Activated B cell treated with CpG ODN at 0.5 μM for 24 hours (primary cell): ENCODE measurements around the gene ZFAND4. TPM values are rescaled to one million over a fixed set of nuclear protein-coding genes. Genes with fewer than 3 reads are reported as not detected.
A peak's percentile ranks its signal among the peaks of the same experiment; 100 is the strongest.
"Not testable (repeated sequence)": the region's sequence is repeated elsewhere in the genome, so short reads cannot be mapped to it uniquely, and the experiment has no call there.

ENCODE experiments used
- ATAC-seq: fragments of 200-7000 bp; cut with Tn5 transposase; one replicate; pipeline ENCODE4 v1.10.0; 2021; ENCODE audit warnings: low read depth, mild to moderate bottlenecking, moderate library complexity
- CTCF ChIA-PET: fragments of 350-600 bp; sonication (Branson Sonifier 250); formaldehyde crosslinking; loops from one replicate; lab custom pipeline; 2021; ENCODE audit warnings: antibody characterized with exemption; lab: Charles Lee
- POLR2A ChIA-PET: fragments of 350-600 bp; sonication (Branson Sonifier 250); formaldehyde crosslinking; loops from one replicate; lab custom pipeline; 2021; ENCODE audit warnings: antibody characterized with exemption; lab: Charles Lee
- DNase-seq: peaks from one replicate; pipeline ENCODE4 v3.0.0; 2022
- H3K27ac Mint-ChIP-seq: one replicate; pipeline ENCODE4 v1.8.0; 2020; ENCODE audit warnings: mixed read lengths
- H3K27me3 Mint-ChIP-seq: one replicate; pipeline ENCODE4 v1.8.0; 2021; ENCODE audit warnings: mixed read lengths
- H3K36me3 Mint-ChIP-seq: one replicate; pipeline ENCODE4 v1.8.0; 2021; ENCODE audit warnings: low read depth, mixed read lengths
- H3K4me1 Mint-ChIP-seq: one replicate; pipeline ENCODE4 v1.8.0; 2021; ENCODE audit warnings: mixed read lengths
- H3K4me3 Mint-ChIP-seq: one replicate; pipeline ENCODE4 v1.8.0; 2020; ENCODE audit warnings: mild to moderate bottlenecking, mixed read lengths
- H3K9me3 Mint-ChIP-seq: one replicate; pipeline ENCODE4 v1.8.0; 2020; ENCODE audit warnings: mixed read lengths
- intact Hi-C: fragments of 100-400 bp; cut with micrococcal nuclease; formaldehyde crosslinking; loops from one replicate; pipeline ENCODE4 v1.15.1; 2024
- total RNA-seq: library from RNA; stranded (reverse); gene quantifications from 2 replicates; pipeline ENCODE4 v1.2.3, GENCODE V29; 2022
- TF ChIP-seq, protein P1 (sequence below): fragments of 200-600 bp; IDR thresholded peaks from one replicate; pipeline ENCODE4 v1.8.0; 2022; ENCODE audit warnings: antibody characterized with exemption, mild to moderate bottlenecking

The ZFAND4 gene
- total RNA-seq, 1 donor from 2014 or later: 22.1 TPM

DNA sequence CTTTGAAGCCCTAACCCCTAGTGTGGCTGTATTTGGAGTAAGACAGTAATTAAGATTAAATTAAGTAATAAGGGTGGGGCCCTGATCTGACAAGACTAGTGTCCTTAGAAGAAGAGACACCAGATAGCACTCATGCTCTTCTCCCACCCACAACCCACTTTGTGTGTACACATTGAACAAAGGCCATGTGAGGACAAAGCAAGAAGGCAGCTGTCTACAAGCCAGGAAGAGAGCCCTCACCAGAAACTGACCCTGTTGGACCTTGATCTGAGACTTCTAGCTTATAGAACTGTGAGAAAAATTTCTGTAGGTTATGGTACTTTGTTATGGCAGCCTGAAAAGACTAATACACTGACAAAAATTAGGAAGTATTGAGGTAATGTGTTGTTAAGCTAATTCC lies 59.8 kb downstream of the ZFAND4 start:
- no peak for DNase-seq
- no peak overlapping the region for H3K27ac Mint-ChIP-seq
- no peaks in the 10 kb centered on the region for H3K4me1 Mint-ChIP-seq
- H3K36me3 Mint-ChIP-seq: peaks cover 40% of the 10 kb centered on the region
- no peaks in the 10 kb centered on the region for H3K9me3 Mint-ChIP-seq
- TF ChIP-seq, protein P1, sequence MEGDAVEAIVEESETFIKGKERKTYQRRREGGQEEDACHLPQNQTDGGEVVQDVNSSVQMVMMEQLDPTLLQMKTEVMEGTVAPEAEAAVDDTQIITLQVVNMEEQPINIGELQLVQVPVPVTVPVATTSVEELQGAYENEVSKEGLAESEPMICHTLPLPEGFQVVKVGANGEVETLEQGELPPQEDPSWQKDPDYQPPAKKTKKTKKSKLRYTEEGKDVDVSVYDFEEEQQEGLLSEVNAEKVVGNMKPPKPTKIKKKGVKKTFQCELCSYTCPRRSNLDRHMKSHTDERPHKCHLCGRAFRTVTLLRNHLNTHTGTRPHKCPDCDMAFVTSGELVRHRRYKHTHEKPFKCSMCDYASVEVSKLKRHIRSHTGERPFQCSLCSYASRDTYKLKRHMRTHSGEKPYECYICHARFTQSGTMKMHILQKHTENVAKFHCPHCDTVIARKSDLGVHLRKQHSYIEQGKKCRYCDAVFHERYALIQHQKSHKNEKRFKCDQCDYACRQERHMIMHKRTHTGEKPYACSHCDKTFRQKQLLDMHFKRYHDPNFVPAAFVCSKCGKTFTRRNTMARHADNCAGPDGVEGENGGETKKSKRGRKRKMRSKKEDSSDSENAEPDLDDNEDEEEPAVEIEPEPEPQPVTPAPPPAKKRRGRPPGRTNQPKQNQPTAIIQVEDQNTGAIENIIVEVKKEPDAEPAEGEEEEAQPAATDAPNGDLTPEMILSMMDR: no peak
- POLR2A ChIA-PET: interaction anchor here (0.6 kb wide), 1 partner anchor 118 kb away, joined by 4 read pairs; no protein-coding TSS in a partner anchor
- CTCF ChIA-PET: no interaction called here
- H3K27me3 Mint-ChIP-seq: no peaks in the 10 kb centered on the region
- ATAC-seq: no peak
- intact Hi-C loops: no loop called here
- H3K4me3 Mint-ChIP-seq: no peak overlapping the region

DNA sequence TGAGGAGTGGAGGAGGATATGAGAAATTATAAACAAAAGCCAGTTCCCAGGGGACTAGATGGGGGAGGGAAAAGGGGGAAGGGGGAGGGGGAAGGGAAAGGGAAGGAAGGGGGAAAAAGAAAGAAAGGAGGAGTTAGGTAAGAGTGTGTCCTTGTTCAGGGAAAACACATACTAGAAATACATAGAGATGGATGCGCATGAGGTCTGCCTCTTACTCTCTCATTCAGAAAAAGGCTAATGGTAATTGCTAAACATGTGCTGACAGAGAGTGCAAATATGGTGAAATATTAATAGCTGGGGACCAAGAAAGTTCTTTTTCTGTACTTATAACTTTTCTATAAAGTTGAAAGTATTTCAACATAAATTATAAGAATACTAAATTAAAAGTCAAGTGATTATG lies 64.5 kb downstream of the ZFAND4 start:
- POLR2A ChIA-PET: interaction anchor here (0.7 kb wide), 1 partner anchor 482 kb away, joined by 4 read pairs; no protein-coding TSS in a partner anchor
- no peak overlapping the region for H3K4me3 Mint-ChIP-seq

DNA sequence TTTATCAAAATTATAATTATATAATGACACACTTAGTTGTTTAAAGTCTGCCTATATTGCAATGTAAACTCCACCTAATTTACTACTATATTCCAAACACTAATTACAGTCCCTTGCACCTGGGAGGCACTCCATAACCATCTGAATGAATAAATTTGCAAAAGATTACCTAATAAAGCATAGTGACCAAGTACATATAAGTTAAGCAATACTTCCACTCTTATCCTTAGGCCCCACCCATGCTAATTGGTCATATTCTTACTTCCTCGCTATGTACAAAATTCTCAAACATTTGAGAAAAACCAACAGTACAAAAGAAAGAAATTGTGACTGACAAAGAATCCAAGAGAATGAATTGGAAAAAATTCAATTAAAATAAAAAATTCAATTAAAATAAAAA lies 65.3 kb downstream of the ZFAND4 start:
- Mint-ChIP-seq H3K9me3 (no peaks in the 10 kb centered on the region), H3K27me3 (no peaks in the 10 kb centered on the region), H3K36me3 (peaks cover 20% of the 10 kb centered on the region), H3K4me3 (no peak overlapping the region), H3K27ac (no peak overlapping the region), H3K4me1 (no peaks in the 10 kb centered on the region)
- ChIA-PET CTCF (no interaction called here), POLR2A (interaction anchor here (0.6 kb wide), 1 partner anchor 31 kb away, joined by 9 read pairs; no protein-coding TSS in a partner anchor)
- ATAC-seq (no peak), DNase-seq (no peak)
- TF ChIP-seq, protein P1: no peak
- intact Hi-C loops: no loop called here

More for the DNA sequence above, 64.5 kb downstream of the ZFAND4 start:
- ATAC-seq (no peak), DNase-seq (no peak)
- no peaks in the 10 kb centered on the region for H3K9me3 Mint-ChIP-seq
- no peak overlapping the region for H3K27ac Mint-ChIP-seq
- H3K27me3 Mint-ChIP-seq: no peaks in the 10 kb centered on the region
- H3K4me1 Mint-ChIP-seq: no peaks in the 10 kb centered on the region
- CTCF ChIA-PET: no interaction called here
- TF ChIP-seq, protein P1: no peak
- H3K36me3 Mint-ChIP-seq: peaks cover 28% of the 10 kb centered on the region
- intact Hi-C loops: no loop called here

DNA sequence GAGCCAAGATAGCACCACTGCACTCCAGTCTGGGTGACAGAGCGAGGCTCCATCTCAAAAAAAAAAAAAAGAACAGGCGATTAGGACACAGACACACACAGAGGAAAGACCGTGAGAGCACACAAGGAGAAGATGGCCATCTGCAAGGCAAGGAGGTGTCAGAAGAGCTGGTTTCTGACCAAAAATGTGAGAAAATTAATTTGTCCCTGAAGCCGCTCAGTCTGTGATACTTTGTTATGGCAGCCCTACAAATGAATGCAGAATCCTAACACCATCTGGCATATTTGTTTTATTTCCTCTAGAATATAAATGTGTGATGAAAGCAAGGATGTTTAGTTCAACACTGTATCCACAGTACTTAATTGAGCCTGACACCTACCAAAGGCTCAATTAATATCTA lies 69.7 kb downstream of the ZFAND4 start:
- H3K9me3 Mint-ChIP-seq: peaks cover 6% of the 10 kb centered on the region
- ChIA-PET CTCF (no interaction called here), POLR2A (no interaction called here)
- peaks cover 17% of the 10 kb centered on the region for H3K27me3 Mint-ChIP-seq
- H3K4me3 Mint-ChIP-seq: no peak overlapping the region
- no peaks in the 10 kb centered on the region for H3K4me1 Mint-ChIP-seq
- TF ChIP-seq, protein P1: no peak
- no peaks in the 10 kb centered on the region for H3K36me3 Mint-ChIP-seq
- intact Hi-C loops: no loop called here
- DNase-seq: no peak
- ATAC-seq: no peak
- no peak overlapping the region for H3K27ac Mint-ChIP-seq

DNA sequence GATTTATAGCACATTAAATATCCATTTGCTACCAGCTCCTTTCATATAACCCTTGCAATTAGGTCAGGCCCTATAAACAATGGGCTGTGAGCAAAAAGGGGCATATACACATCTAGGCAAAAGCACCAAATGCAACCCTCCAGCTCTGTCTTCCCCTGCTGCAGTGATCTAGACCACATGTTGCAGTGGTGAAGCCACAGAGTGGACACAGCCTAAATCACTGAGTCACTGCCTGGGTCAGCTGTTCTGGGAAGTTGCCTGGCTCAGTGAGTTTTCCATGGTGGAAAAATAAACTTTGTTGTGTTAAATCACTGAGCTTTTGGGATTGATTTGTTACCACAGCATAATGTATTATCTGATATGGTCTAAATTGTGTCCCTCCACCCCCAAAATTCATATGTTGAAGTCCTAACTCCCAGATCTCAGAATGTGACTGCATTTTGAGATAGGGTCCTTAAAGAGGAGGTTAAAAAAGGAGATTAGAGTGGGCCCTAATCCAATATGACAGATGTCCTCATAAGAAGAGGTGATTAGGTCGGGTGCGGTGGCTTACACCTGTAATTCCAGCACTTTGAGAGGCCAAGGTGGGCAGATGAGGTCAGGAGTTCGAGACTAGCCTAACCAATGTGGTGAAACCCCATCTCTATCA lies 70.4 kb downstream of the ZFAND4 start:
- Mint-ChIP-seq H3K27me3 (peaks cover 17% of the 10 kb centered on the region), H3K9me3 (peaks cover 6% of the 10 kb centered on the region), H3K4me3 (no peak overlapping the region), H3K27ac (no peak overlapping the region), H3K4me1 (no peaks in the 10 kb centered on the region), H3K36me3 (no peaks in the 10 kb centered on the region)
- intact Hi-C loops: no loop called here
- no peak for ATAC-seq
- CTCF ChIA-PET: no interaction called here
- POLR2A ChIA-PET: no interaction called here
- TF ChIP-seq, protein P1: no peak
- DNase-seq: no peak

DNA sequence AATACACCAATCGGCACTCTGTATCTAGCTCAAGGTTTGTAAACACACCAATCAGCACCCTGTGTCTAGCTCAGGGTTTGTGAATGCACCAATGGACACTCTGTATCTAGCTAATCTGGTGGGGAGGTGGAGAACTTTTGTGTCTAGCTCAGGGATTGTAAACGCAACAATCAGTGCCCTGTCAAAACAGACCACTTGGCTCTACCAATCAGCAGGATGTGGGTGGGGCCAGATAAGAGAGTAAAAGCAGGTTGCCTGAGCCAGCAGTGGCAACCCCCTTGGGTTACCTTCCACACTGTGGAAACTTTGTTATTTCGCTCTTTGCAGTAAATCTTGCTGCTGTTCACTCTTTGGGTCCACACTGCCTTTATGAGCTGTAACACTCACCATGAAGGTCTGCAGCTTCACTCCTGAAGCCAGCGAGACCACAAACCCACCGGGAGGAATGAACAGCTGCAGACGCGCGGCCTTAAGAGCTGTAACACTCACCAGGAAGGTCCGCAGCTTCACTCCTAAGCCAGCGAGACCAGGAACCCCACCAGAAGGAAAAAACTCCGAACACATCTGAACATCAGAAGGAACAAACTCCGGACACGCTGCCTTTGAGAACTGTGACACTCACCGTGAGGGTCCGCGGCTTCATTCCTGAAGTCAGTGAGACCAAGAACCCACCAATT lies 71.2 kb downstream of the ZFAND4 start:
- H3K27ac Mint-ChIP-seq, H3K4me1 Mint-ChIP-seq, intact Hi-C loops, H3K36me3 Mint-ChIP-seq, POLR2A ChIA-PET, H3K9me3 Mint-ChIP-seq, ATAC-seq, CTCF ChIA-PET, DNase-seq: not testable (repeated sequence)
- peaks cover 17% of the 10 kb centered on the region for H3K27me3 Mint-ChIP-seq
- H3K4me3 Mint-ChIP-seq: peak overlapping the region; percentile 32

DNA sequence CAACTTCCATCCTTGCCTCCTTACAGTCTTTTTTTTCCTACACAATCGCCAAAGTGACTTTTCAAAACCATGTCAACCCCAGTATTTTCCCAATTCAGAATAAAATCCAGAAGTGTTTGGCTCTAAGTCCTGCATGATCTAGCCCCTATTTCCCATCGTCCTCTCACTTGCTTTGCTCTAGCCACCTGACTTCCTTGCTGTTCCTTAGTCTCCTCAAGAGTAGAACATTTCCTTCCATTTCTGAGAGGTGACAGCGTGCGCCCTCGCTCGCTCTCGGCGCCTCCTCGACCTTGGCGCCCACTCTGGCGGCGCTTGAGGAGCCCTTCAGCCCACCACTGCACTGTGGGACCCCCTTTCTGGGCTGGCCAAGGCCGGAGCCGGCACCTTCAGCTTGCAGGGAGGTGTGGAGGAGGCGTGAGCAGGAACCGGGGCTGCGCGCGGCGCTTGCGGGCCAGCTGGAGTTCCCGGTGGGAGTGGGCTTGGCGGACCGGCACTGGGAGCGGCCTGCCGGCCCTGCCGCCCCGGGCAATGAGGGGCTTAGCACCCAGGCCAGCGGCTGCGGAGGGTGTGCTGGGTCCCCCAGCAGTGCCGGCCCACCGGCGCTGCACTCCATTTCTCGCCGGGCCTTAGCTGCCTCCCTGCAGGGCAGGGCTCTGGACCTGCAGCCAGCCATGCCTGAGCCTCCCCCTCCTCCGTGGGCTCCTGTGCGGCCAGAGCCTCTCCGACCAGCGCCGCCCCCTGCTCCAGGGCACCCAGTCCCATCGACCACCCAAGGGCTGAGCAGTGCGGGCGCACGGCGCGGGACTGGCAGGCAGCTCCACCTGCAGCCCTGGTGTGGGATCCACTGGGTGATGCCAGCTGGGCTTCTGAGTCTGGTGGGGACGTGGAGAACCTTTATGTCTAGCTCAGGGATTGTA lies 72.0 kb downstream of the ZFAND4 start:
- ATAC-seq, H3K27ac Mint-ChIP-seq, intact Hi-C loops, DNase-seq, CTCF ChIA-PET, POLR2A ChIA-PET, H3K4me1 Mint-ChIP-seq, H3K36me3 Mint-ChIP-seq, H3K9me3 Mint-ChIP-seq: not testable (repeated sequence)
- Mint-ChIP-seq H3K27me3 (peaks cover 17% of the 10 kb centered on the region), H3K4me3 (peak overlapping the region; percentile 38)
